ENCODE results near the gene MATN1.

Gene MATN1

DNA sequence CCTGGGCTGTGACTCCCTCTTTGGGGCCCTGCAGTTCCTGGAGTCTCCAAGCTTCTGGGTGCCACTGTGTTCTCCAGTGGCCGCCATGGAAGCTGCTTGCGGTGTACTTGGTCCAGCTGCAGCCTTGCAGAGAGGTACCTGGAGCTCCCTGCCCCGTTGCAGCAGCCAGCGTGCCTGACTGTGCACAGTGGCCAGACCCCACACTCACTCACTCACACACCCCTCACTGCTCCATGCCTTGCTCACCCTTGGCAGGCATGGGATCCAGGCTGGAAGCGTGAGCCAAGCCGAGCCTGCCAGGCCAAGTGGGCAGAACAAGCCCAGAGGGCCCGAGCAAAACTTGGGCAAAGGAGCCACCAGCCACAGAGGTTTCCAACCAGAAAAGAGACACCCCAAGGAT, 43.0 kb downstream of the MATN1 start:
- no peak for TF ChIP-seq CTCF (IDR thresholded peaks at IDR 0.05; ENCODE audit: low read depth, low read length)
- no peak overlapping the region for H3K4me3 ChIP-seq (ENCODE audit: low read depth, low read length)

DNA sequence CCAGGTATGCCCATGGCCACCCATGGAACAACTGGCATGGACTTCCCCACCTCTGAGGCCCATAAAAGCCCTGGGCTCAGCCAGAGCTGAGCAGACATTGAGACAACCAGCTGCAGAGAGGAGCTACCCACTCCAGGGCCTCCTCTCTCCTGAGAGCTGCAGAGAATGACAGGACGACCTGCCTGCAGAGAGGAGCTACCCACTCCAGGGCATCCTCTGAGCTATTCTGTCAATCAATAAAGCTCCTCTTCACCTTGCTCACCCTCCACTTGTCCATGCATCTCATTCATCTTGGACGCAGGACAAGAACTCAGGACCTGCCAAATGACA, 43.4 kb downstream of the MATN1 start:
- TF ChIP-seq CTCF (IDR thresholded peaks at IDR 0.05; ENCODE audit: low read depth, low read length) = no peak
- H3K4me3 ChIP-seq (ENCODE audit: low read depth, low read length) = no peak overlapping the region

DNA sequence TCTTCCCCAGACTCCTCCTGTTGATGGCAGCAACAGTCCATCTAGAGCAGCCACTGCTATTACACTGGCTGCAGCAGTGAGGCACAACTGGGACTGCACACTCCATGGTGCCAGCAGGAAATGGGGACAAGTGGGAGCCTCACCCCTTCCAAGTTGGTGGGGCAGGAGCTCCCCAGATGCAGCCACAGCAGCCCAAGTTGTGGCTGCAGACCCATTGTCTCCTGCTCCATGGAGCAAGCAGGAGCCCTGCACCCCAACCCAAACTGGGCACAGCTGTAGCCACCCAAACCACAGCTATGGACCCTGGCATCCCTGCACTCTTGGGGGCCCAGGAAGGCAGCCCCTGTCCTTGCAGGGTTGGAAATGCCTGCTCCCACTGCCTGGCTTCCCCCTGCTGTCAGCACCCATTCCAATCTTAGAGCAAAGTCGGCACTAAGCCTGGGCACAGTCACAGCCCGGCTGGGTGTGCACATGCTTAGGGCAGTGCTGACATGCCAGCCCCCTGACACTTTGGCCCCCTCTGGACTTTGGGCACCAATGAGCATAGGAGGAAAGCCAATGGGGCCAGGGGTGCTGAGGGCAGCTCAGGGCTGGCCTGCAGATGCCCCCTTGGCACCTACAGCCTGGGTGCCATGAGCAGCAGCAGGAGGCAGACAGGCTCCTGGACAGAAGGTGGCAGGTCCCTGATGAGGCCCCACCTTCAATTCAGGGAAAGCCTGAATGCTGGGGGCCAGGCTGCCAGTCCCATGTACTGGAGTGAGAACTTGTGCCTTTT, 44.0 kb downstream of the MATN1 start:
- TF ChIP-seq CTCF (IDR thresholded peaks at IDR 0.05; ENCODE audit: low read depth, low read length) = no peak
- no peak overlapping the region for H3K4me3 ChIP-seq (ENCODE audit: low read depth, low read length)

DNA sequence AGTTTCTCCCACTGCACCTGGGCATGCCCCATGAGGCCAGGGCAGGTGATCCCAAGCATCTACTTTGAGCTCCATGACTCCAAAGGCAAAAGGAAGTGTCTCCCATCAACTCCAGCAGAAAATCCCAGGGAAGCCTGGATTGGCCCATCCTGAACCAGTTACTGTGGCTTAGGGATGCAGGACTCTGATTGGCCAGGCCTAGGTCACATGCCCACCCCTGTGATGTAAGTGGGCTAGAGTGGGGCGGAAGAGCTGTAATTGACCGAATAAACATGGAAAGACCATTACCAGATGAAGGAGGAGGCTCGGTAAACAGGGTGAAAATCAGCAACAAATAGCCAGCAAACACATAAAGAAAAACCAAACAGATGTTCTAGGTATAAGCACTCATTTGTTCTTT, 45.2 kb downstream of the MATN1 start:
- H3K4me3 ChIP-seq (ENCODE audit: low read depth, low read length) = no peak overlapping the region
- TF ChIP-seq CTCF (IDR thresholded peaks at IDR 0.05; ENCODE audit: low read depth, low read length) = no peak

DNA sequence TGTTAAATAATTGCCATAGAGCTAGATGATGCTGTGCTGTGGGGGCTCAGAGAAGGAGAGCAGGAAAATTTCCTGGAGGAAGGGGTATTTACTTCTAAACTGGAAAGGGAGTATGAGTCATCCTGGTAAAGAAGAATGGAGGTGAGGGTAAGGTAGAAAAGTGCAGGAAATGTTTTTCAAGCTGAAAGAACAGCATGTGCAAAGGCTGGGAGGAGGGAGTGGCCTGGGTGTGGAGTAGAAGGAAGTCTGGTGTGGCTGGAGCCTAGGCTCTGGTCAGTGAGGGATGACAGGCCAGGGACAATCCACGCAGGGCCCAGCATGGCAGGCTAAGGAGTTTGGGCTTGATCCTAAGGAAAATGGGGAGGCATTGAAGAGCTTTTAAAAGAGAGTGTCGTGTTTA, 45.9 kb downstream of the MATN1 start:
- no peak overlapping the region for H3K4me3 ChIP-seq (ENCODE audit: low read depth, low read length)
- no peak for TF ChIP-seq CTCF (IDR thresholded peaks at IDR 0.05; ENCODE audit: low read depth, low read length)

DNA sequence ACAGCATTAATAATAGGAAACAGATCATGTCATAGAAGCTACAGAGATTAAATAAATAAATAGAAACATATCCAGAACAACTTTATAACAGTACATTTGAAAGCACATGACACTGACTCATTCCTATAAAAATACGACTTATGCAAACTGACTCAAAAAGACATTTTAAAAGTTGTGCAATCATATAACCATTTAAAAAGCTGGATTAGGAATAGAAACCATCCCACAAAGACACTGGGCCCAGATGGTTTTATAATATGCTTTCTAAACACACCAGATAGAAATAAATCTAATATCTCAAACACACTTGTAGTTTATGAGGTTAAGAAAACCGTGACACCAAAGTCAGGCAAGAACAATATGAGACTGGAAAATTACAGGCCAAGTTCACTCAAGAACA, 47.6 kb downstream of the MATN1 start:
- TF ChIP-seq CTCF (IDR thresholded peaks at IDR 0.05; ENCODE audit: low read depth, low read length) = no peak
- no peak overlapping the region for H3K4me3 ChIP-seq (ENCODE audit: low read depth, low read length)

- H3K4me3 ChIP-seq (ENCODE audit: low read depth, low read length) = no peak overlapping the region
- no peak for TF ChIP-seq CTCF (IDR thresholded peaks at IDR 0.05; ENCODE audit: low read depth, low read length)
Observed at GRCh38 chr1:30675289-30675688, 48.1 kb downstream of the MATN1 start.
